GM12872 (cell line): Measurements from ENCODE around the gene ARHGAP29.

Experiments used
- CTCF ChIP-seq: IDR thresholded peaks from 3 replicates; pipeline ENCODE4 v1.5.1; 2011; ENCODE audit warnings: low read depth, mild to moderate bottlenecking, low read length, moderate library complexity; ENCODE audit not compliant: insufficient read depth

ARHGAP29 gene

GRCh38 chr1:94248956-94249688 lies 11.7 kb upstream of the ARHGAP29 start:
- TF ChIP-seq CTCF = no peak

- no peak for TF ChIP-seq CTCF
Observed at GRCh38 chr1:94247138-94248094, 10.0 kb upstream of the ARHGAP29 start.

GRCh38 chr1:94246692-94247137 lies 9.3 kb upstream of the ARHGAP29 start:
- no peak for TF ChIP-seq CTCF

GRCh38 chr1:94245747-94246438 lies 8.5 kb upstream of the ARHGAP29 start:
- TF ChIP-seq CTCF = no peak

- TF ChIP-seq CTCF = no peak
Observed at GRCh38 chr1:94244816-94245215, 7.4 kb upstream of the ARHGAP29 start.

GRCh38 chr1:94243665-94244064 lies 6.3 kb upstream of the ARHGAP29 start:
- TF ChIP-seq CTCF = no peak

- peak; percentile 25; the same call in 1 of the 3 replicates for TF ChIP-seq CTCF
Observed at GRCh38 chr1:94240822-94241221, 3.4 kb upstream of the ARHGAP29 start.
